GM21786 (cell line): ENCODE results near the gene STK32B.
"Not testable (repeated sequence)": the region's sequence is repeated elsewhere in the genome, so short reads cannot be mapped to it uniquely, and the experiment has no call there.

Experiments
- ATAC-seq: cut with Tn5 transposase; IDR thresholded peaks from one replicate; pipeline ENCODE4 v1.9.1; 2021; ENCODE audit not compliant: unreplicated experiment

Gene STK32B

GRCh38 chr4:5051278-5052203 lies at the start of gene STK32B:
Gene STK32B (plus strand): TSS chr4:5051480.
- ATAC-seq = no peak

DNA sequence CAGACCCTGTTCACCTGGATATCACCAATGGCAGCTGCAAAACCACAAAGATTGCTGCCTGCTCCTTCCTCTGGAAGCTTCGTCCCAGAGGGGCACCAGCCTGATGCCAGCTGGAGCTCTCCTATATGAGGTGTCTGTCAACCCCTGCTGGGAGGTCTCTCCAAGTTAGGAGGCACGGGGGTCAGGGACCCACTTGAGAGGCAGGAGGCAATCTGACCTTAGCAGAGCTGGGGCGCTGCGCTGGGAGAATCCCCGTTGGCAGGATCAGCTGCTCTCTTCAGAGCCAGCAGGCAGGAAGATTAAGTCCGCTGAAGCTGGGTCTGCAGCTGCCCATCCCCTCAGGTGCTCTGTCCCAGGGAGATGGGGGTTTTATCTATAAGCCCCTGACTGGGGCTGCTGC lies 49.6 kb upstream of the STK32B start:
- not testable (repeated sequence) for ATAC-seq

GRCh38 chr4:5003372-5003857 lies 47.9 kb upstream of the STK32B start:
- no peak for ATAC-seq

- ATAC-seq = no peak
These were observed 47.4 kb upstream of the STK32B start for GRCh38 chr4:5003918-5004317.

GRCh38 chr4:5004496-5004895 lies 46.8 kb upstream of the STK32B start:
- no peak for ATAC-seq

GRCh38 chr4:5006932-5007331 lies 44.3 kb upstream of the STK32B start:
- not testable (repeated sequence) for ATAC-seq

GRCh38 chr4:5009796-5010195 lies 41.5 kb upstream of the STK32B start:
- no peak for ATAC-seq

GRCh38 chr4:5010984-5011383 lies 40.3 kb upstream of the STK32B start:
- ATAC-seq = no peak

GRCh38 chr4:5012244-5012898 lies 38.9 kb upstream of the STK32B start:
- no peak for ATAC-seq

- ATAC-seq = no peak
These were observed 38.3 kb upstream of the STK32B start for GRCh38 chr4:5012958-5013357.

GRCh38 chr4:5014007-5014682 lies 37.1 kb upstream of the STK32B start:
- no peak for ATAC-seq

DNA sequence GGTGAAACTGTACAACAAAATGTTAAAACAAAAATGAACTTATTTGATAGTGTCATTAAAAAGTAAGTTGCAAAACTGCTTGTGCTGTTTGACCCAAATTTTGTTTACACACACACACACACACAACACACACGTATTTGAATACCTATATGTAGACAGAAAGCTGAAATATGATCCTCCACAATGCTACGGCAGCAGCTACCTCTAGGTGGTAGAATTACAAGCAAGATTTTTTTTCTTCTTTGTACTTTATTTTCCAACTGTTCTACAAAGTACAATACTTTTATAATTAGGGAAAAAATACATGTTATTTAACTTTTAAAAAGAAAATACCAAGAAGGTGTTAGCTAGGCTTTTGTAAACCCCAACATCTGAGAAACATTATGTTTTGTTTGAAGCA lies 33.2 kb upstream of the STK32B start:
- ATAC-seq = no peak

DNA sequence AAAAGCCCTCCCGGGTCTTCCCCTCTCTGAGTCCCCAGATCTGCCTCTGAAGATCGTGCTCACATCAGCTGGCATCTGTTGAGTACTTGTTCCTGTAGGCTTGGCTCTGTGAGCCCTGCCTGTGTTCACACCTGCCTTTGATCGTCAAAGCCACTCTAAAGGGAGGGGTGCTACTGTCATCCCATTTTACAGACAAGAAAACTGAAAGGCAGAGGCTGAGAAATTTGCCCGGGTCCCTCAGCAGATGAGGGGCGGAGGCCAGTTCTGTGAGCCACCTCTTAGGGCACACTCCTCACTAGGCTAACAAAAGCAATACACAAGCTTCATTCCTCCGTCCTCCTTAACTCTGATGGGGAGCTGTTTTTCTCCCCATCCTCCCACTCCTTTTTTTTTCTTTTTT lies 32.7 kb upstream of the STK32B start:
- no peak for ATAC-seq

DNA sequence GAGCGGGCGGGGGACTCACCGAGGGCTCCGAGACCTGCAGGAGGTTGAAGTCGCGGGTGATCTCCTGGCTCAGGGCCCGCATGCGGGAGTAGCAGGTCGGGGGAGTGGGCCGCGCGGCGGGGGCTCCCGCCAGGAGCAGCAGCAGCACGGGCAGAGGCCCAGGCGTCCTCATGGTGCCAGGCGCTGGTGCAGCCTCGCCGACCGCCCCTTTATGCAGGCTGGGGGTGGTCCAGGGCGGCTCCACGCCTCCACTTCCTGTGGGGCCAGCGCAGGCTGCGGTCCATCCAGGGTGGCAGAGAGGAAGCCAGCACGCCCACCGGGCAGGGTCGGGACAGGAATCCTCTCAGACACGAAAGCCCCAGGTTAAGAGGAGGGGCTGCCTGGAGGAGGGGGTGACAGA lies 32.0 kb upstream of the STK32B start, which contains the start of gene CYTL1:
Gene CYTL1, minus strand, starts transcription at position 185 of the 400 bp plus-strand sequence. Its CDS starts 13 bp downstream, at position 172.
- no peak for ATAC-seq

DNA sequence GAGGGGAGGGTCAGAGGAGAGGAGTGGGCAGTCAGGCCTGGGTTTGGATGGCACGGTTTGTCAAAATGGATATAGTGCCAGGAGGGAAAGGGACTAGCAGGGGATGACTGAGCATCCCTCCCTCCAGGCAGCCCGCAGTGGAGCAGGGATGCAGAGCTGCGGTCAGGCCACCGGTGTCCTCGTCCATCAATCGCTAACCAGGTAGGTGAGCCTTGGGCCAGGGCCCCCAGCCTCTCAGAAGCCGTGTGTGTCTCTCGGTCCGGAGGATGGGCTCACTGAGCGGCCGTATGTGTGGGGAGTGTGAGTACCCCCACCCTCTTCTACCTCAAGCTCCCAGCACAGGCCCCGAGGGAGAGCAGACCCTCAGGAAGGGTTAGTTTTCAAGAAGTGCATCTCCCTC lies 31.5 kb upstream of the STK32B start:
- no peak for ATAC-seq

DNA sequence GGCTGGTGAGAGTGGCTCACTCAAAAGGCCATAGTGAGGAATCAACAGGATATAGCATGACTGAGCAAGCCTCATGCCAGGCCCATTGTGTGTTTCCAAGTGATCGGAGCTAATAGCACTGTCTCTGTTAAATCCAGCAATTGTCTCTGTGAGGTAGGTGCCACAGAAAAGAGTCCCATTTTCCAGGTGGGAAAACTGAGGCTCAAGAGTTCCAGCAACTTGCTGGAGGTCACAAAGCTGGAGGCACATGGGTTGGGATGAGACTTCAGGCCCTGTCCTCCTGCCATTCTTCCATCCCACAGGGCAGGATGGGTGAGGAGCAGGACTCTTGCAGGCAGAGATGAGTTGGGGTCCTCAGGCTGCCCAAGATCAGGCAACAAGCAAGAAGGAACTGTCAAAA lies 30.9 kb upstream of the STK32B start:
- ATAC-seq = no peak

DNA sequence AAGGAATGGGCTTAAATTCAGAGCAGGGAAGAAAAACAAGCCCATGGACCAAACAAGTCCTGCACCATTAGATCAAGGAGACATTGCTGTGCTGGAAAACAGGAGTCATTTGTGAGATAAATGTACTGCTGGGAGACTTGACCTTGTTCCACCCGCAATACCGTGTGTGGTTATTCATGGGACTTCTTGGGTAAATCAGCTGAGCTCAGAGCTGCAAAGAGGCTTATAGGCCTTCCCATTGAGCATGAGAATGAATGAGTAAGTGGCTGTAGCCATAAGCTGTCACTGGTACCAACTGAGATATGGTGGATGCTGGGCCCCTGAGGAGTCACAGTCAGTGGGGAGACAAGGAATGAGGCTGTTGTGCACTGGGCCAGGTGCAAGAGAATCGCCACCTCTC lies 29.7 kb upstream of the STK32B start:
- no peak for ATAC-seq

DNA sequence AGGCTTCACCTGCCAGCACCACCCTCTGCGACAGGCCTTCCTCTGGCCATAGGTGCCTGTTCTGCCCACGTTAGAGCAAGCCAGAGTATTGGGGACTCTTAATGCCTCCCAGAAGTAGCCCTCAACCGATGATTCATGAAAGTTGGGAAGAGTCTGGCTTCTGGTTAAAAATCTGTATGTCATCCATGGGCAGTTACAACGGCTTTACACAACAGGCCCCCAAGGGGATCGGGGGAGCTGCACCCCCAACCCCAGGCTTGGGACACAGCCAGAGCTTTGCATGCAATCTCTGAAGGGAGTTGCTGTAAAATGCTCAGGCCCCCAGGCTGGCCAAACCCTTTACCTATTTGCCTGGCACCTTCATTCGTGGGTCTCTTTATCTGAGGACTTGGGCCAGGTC lies 26.6 kb upstream of the STK32B start:
- ATAC-seq = no peak

GRCh38 chr4:5026371-5026770 lies 24.9 kb upstream of the STK32B start:
- no peak for ATAC-seq

DNA sequence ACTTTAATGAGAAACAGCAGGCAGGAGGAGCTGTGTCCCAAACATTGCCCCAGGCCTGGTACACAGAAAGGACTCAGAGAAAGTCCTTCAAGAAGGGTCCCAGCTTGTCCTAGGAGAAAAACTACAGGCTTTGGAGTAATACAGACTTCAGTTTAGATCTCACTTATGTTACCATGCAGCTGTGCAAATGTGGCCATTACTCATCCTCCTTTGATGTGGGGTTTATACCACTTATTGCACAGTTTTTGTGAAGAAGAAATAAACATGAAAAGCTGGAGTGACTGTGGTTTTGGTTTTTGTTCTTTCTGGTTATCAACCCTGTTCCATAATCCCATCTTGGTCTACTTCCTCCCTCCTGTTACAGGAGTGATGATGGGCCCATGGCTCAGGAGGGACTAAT lies 23.9 kb upstream of the STK32B start:
- ATAC-seq = no peak

GRCh38 chr4:5028480-5028879 lies 22.8 kb upstream of the STK32B start:
- no peak for ATAC-seq

DNA sequence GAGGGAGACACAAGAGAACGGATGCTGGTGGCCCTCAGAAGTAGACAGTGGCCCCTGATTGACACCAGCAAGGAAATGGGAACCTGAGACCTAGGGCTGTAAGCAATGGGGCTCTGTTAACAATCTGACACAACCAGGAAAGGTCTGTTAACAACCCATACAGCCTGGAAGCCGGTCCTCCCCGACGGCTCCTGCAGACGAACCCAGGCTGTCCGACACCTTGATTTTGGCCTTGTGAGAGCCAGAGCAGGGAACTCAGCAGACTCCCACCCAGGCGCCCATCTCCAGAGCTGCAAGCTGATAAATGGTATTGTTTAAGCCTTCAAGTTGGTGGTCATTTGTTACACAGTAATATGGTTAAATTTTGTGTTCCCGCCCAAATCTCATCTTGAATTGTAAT lies 21.8 kb upstream of the STK32B start:
- no peak for ATAC-seq
